GM21526 (cell line): ENCODE results near the gene GSE1.
A peak's percentile ranks its signal among the peaks of the same experiment; 100 is the strongest.

Experiments
- ATAC-seq: cut with Tn5 transposase; IDR thresholded peaks from one replicate; pipeline ENCODE4 v1.9.1; 2021; ENCODE audit warnings: moderate library complexity; ENCODE audit not compliant: unreplicated experiment, low FRiP score

GSE1 gene

GRCh38 chr16:85612801-85613603 lies at the start of gene GSE1:
GSE1 (plus strand) TSS chr16:85613322; CDS start chr16:85613392, 70 bp downstream.
- peak; percentile 31 for ATAC-seq

- no peak for ATAC-seq
Measured at GRCh38 chr16:85563515-85564276, 49.4 kb upstream of the GSE1 start.

GRCh38 chr16:85564277-85565051 lies 48.7 kb upstream of the GSE1 start:
- ATAC-seq, result no peak

GRCh38 chr16:85565340-85565739 lies 47.8 kb upstream of the GSE1 start:
- no peak for ATAC-seq

- no peak for ATAC-seq
Measured at GRCh38 chr16:85565801-85566526, 47.2 kb upstream of the GSE1 start.

- no peak for ATAC-seq
Measured at GRCh38 chr16:85566561-85567100, 46.5 kb upstream of the GSE1 start.

- no peak for ATAC-seq
Measured at GRCh38 chr16:85567101-85567866, 45.8 kb upstream of the GSE1 start.

- ATAC-seq, result no peak
Measured at GRCh38 chr16:85567935-85568334, 45.2 kb upstream of the GSE1 start.

- ATAC-seq, result no peak
Measured at GRCh38 chr16:85568519-85568918, 44.6 kb upstream of the GSE1 start.

- ATAC-seq, result no peak
Measured at GRCh38 chr16:85569039-85569614, 44.0 kb upstream of the GSE1 start.

GRCh38 chr16:85569615-85570212 lies 43.4 kb upstream of the GSE1 start:
- peak; percentile 47 for ATAC-seq

- no peak for ATAC-seq
Measured at GRCh38 chr16:85570213-85570734, 42.8 kb upstream of the GSE1 start.

- ATAC-seq, result peak; percentile 43
Measured at GRCh38 chr16:85570735-85571562, 42.2 kb upstream of the GSE1 start.

GRCh38 chr16:85571563-85571812 lies 41.6 kb upstream of the GSE1 start:
- no peak for ATAC-seq

GRCh38 chr16:85571813-85572619 lies 41.1 kb upstream of the GSE1 start:
- no peak for ATAC-seq

- no peak for ATAC-seq
Measured at GRCh38 chr16:85573045-85573695, 40.0 kb upstream of the GSE1 start.
